K562 (cell line): ENCODE data around the gene SOX2. TPM values are rescaled to one million over a fixed set of nuclear protein-coding genes. Genes with fewer than 3 reads are reported as not detected.

Source experiments
- ARID1B ChIP-seq: fragments of 450-650 bp; IDR thresholded peaks from 2 replicates; pipeline ENCODE4 v1.6.1; 2016; ENCODE audit warnings: antibody characterized with exemption, mild to moderate bottlenecking, inconsistent platforms
- CCNT2 ChIP-seq: IDR thresholded peaks from 2 replicates; pipeline ENCODE4 v1.6.1; 2011; ENCODE audit warnings: borderline replicate concordance, low read depth, mild to moderate bottlenecking, moderate library complexity, mixed read lengths, low read length; ENCODE audit not compliant: insufficient read length; ENCODE audit errors: extremely low read depth
- CREM ChIP-seq: IDR thresholded peaks from 2 replicates; pipeline ENCODE4 v1.6.1; 2014; ENCODE audit warnings: antibody characterized with exemption, low read depth
- EP300 ChIP-seq: IDR thresholded peaks from 2 replicates; pipeline ENCODE4 v1.6.1; 2012; ENCODE audit warnings: low read length, improper control_type of control experiment
- HINFP ChIP-seq: fragments of 450-650 bp; conservative IDR thresholded peaks from 2 replicates; pipeline ENCODE4 v1.6.1; 2016; ENCODE audit warnings: missing genetic modification characterization, low read depth, mild to moderate bottlenecking, control low read depth, missing compliant biosample characterization
- HNRNPLL ChIP-seq: fragments of 200-400 bp; formaldehyde crosslinking; IDR thresholded peaks from 2 replicates; pipeline ENCODE4 v1.6.1; 2017; ENCODE audit warnings: low read length, low read depth, mild to moderate bottlenecking; ENCODE audit not compliant: poor library complexity, severe bottlenecking
- LARP7 ChIP-seq: fragments of 450-650 bp; IDR thresholded peaks from 2 replicates; pipeline ENCODE4 v1.6.1; 2016
- MCM3 ChIP-seq: fragments of 450-650 bp; IDR thresholded peaks from 2 replicates; pipeline ENCODE4 v1.6.1; 2016
- XRCC5 ChIP-seq: fragments of 200-400 bp; formaldehyde crosslinking; IDR thresholded peaks from 2 replicates; pipeline ENCODE4 v1.6.1; 2017; ENCODE audit warnings: low read depth, mild to moderate bottlenecking, low read length
- polyA plus RNA-seq, 8 experiments: library from polyadenylated mRNA; depleted of rRNA in 4 of 8; stranded (reverse) in 5 of 8; unstranded in 3 of 8; fragments of >200 nt; fragmentation: Nextera tagmentation in 2 of 8; fragmentation: Illumina TruSeq in 1 of 8; extraction: Ambion mirVana in 2 of 8; extraction: Trizol in 1 of 8; gene quantifications; 2 replicates each; pipeline versions ENCODE4 v1.2.1 to v1.2.3, GENCODE V29; 2011 to 2014; ENCODE audit warnings: inconsistent platforms in 1 of 8, missing spikeins in 1 of 8
- total RNA-seq, 7 experiments: library from RNA; depleted of rRNA in 6 of 7; stranded (reverse); fragments of >200 nt in 6 of 7; fragmentation: Illumina TruSeq in 2 of 7; extraction: Trizol in 2 of 7; gene quantifications; 2 replicates each; pipeline versions ENCODE4 v1.2.1 to v1.2.3, GENCODE V29; 2011 to 2021; ENCODE audit warnings: low replicate concordance in 1 of 7
- TF ChIP-seq, protein P1 (sequence below): fragments of 250-450 bp; sonication (Bioruptor Pico); IDR thresholded peaks from 2 replicates; pipeline ENCODE4 v1.9.0; 2021; ENCODE audit warnings: mild to moderate bottlenecking, inconsistent platforms
- TF ChIP-seq, protein P2 (sequence below): sonication (generic); formaldehyde crosslinking; IDR thresholded peaks from 2 replicates; pipeline ENCODE4 v1.8.1; 2022; ENCODE audit warnings: missing genetic modification reagents
- TF ChIP-seq, protein P3 (sequence below): fragments of 200-800 bp; sonication (Bioruptor generic); IDR thresholded peaks from 2 replicates; pipeline ENCODE4 v1.6.1; 2017; ENCODE audit warnings: missing genetic modification characterization, missing compliant biosample characterization
- TF ChIP-seq, protein P4 (sequence below): fragments of 250-450 bp; sonication (Bioruptor Pico); IDR thresholded peaks from 2 replicates; pipeline ENCODE4 v1.4.0; 2020; ENCODE audit warnings: mild to moderate bottlenecking, moderate library complexity, borderline replicate concordance
- TF ChIP-seq, protein P5 (sequence below): fragments of 450-650 bp; conservative IDR thresholded peaks from 2 replicates; pipeline ENCODE4 v1.6.1; 2016; ENCODE audit warnings: missing genetic modification characterization, low read depth, mild to moderate bottlenecking, missing compliant biosample characterization, moderate library complexity

SOX2 gene
- total and polyA plus RNA-seq, 9 of the 15 experiments (the other 6 are each of a cell fraction or from before 2014, with no cell fraction given): 0.07 TPM; not detected in 8

- TF ChIP-seq HINFP (tag) (no peak), CCNT2 (peak; percentile 18), MCM3 (no peak), ARID1B (peak; percentile 39), XRCC5 (no peak), EP300 (0 out of 2 replicates have a peak, but pooled peaks have one; percentile 7), HNRNPLL (no peak), LARP7 (no peak), CREM (peak; percentile 79)
- TF ChIP-seq, protein P1, sequence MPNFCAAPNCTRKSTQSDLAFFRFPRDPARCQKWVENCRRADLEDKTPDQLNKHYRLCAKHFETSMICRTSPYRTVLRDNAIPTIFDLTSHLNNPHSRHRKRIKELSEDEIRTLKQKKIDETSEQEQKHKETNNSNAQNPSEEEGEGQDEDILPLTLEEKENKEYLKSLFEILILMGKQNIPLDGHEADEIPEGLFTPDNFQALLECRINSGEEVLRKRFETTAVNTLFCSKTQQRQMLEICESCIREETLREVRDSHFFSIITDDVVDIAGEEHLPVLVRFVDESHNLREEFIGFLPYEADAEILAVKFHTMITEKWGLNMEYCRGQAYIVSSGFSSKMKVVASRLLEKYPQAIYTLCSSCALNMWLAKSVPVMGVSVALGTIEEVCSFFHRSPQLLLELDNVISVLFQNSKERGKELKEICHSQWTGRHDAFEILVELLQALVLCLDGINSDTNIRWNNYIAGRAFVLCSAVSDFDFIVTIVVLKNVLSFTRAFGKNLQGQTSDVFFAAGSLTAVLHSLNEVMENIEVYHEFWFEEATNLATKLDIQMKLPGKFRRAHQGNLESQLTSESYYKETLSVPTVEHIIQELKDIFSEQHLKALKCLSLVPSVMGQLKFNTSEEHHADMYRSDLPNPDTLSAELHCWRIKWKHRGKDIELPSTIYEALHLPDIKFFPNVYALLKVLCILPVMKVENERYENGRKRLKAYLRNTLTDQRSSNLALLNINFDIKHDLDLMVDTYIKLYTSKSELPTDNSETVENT: no peak
- TF ChIP-seq, protein P2, sequence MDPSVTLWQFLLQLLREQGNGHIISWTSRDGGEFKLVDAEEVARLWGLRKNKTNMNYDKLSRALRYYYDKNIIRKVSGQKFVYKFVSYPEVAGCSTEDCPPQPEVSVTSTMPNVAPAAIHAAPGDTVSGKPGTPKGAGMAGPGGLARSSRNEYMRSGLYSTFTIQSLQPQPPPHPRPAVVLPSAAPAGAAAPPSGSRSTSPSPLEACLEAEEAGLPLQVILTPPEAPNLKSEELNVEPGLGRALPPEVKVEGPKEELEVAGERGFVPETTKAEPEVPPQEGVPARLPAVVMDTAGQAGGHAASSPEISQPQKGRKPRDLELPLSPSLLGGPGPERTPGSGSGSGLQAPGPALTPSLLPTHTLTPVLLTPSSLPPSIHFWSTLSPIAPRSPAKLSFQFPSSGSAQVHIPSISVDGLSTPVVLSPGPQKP: no peak
- TF ChIP-seq, protein P3, sequence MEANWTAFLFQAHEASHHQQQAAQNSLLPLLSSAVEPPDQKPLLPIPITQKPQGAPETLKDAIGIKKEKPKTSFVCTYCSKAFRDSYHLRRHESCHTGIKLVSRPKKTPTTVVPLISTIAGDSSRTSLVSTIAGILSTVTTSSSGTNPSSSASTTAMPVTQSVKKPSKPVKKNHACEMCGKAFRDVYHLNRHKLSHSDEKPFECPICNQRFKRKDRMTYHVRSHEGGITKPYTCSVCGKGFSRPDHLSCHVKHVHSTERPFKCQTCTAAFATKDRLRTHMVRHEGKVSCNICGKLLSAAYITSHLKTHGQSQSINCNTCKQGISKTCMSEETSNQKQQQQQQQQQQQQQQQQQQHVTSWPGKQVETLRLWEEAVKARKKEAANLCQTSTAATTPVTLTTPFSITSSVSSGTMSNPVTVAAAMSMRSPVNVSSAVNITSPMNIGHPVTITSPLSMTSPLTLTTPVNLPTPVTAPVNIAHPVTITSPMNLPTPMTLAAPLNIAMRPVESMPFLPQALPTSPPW (CRISPR knock-in tag): 0 out of 2 replicates have a peak, but pooled peaks have one; percentile 21
- TF ChIP-seq, protein P4, sequence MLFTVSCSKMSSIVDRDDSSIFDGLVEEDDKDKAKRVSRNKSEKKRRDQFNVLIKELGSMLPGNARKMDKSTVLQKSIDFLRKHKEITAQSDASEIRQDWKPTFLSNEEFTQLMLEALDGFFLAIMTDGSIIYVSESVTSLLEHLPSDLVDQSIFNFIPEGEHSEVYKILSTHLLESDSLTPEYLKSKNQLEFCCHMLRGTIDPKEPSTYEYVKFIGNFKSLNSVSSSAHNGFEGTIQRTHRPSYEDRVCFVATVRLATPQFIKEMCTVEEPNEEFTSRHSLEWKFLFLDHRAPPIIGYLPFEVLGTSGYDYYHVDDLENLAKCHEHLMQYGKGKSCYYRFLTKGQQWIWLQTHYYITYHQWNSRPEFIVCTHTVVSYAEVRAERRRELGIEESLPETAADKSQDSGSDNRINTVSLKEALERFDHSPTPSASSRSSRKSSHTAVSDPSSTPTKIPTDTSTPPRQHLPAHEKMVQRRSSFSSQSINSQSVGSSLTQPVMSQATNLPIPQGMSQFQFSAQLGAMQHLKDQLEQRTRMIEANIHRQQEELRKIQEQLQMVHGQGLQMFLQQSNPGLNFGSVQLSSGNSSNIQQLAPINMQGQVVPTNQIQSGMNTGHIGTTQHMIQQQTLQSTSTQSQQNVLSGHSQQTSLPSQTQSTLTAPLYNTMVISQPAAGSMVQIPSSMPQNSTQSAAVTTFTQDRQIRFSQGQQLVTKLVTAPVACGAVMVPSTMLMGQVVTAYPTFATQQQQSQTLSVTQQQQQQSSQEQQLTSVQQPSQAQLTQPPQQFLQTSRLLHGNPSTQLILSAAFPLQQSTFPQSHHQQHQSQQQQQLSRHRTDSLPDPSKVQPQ: no peak
- TF ChIP-seq, protein P5, sequence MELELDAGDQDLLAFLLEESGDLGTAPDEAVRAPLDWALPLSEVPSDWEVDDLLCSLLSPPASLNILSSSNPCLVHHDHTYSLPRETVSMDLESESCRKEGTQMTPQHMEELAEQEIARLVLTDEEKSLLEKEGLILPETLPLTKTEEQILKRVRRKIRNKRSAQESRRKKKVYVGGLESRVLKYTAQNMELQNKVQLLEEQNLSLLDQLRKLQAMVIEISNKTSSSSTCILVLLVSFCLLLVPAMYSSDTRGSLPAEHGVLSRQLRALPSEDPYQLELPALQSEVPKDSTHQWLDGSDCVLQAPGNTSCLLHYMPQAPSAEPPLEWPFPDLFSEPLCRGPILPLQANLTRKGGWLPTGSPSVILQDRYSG (tag): no peak
These were observed 8.4 kb downstream of the SOX2 start (continued) for GRCh38 chr3:181719991-181720680.
